B cell (primary cell): ENCODE results near the gene PDE4B.

Source experiments
- CTCF ChIP-seq: fragments of 200-600 bp; IDR thresholded peaks from one replicate; pipeline ENCODE4 v1.8.0; 2022; ENCODE audit warnings: antibody characterized with exemption, mild to moderate bottlenecking
- EZH2 ChIP-seq: IDR thresholded peaks from 2 replicates; pipeline ENCODE4 v1.6.1; 2012; ENCODE audit warnings: borderline replicate concordance, low read depth, mild to moderate bottlenecking, moderate library complexity, low read length; ENCODE audit not compliant: insufficient read depth, poor library complexity, severe bottlenecking

GRCh38 chr1:66237042-66237441 is 444.3 kb downstream of the PDE4B start:
- TF ChIP-seq CTCF (no peak), EZH2 (no peak)
